Measurements from ENCODE around the gene GNS. TPM values are rescaled to one million over a fixed set of nuclear protein-coding genes. Genes with fewer than 3 reads are reported as not detected.

Gene GNS
- total RNA-seq, 1 donor from 2014 or later, result 33.4 TPM

- intact Hi-C loops (cut with micrococcal nuclease), result no loop called here
Measured at GRCh38 chr12:64739778-64740177, 19.4 kb downstream of the GNS start.

GRCh38 chr12:64737539-64737938 is 21.7 kb downstream of the GNS start:
- intact Hi-C loops (cut with micrococcal nuclease), result no loop called here

GRCh38 chr12:64736771-64737170 is 22.4 kb downstream of the GNS start:
- intact Hi-C loops (cut with micrococcal nuclease), result no loop called here

GRCh38 chr12:64735442-64735841 is 23.8 kb downstream of the GNS start:
- intact Hi-C loops (cut with micrococcal nuclease), result no loop called here

GRCh38 chr12:64733857-64734256 is 25.3 kb downstream of the GNS start:
- intact Hi-C loops (cut with micrococcal nuclease), result no loop called here

- intact Hi-C loops (cut with micrococcal nuclease), result no loop called here
Measured at GRCh38 chr12:64731683-64732082, 27.5 kb downstream of the GNS start.

GRCh38 chr12:64730588-64730969 is 28.6 kb downstream of the GNS start:
- intact Hi-C loops (cut with micrococcal nuclease), result loop anchor here (1.0 kb wide), 2 partner anchors 29 to 121 kb away; partner anchors contain the start of gene GNS

GRCh38 chr12:64729909-64730587 is 29.2 kb downstream of the GNS start:
- intact Hi-C loops (cut with micrococcal nuclease), result loop anchor here (1.0 kb wide), 2 partner anchors 29 to 121 kb away; partner anchors contain the start of gene GNS

GRCh38 chr12:64724201-64724745 is 34.9 kb downstream of the GNS start:
- intact Hi-C loops (cut with micrococcal nuclease), result no loop called here

- intact Hi-C loops (cut with micrococcal nuclease), result no loop called here
Measured at GRCh38 chr12:64723630-64724029, 35.6 kb downstream of the GNS start.

GRCh38 chr12:64722835-64723234 is 36.4 kb downstream of the GNS start:
- intact Hi-C loops (cut with micrococcal nuclease), result no loop called here

GRCh38 chr12:64720884-64721283 is 38.3 kb downstream of the GNS start:
- intact Hi-C loops (cut with micrococcal nuclease), result no loop called here

GRCh38 chr12:64718649-64719048 is 40.6 kb downstream of the GNS start:
- intact Hi-C loops (cut with micrococcal nuclease), result loop anchor here (1.0 kb wide), 1 partner anchor 169 kb away; no protein-coding TSS in a partner anchor

- intact Hi-C loops (cut with micrococcal nuclease), result no loop called here
Measured at GRCh38 chr12:64716839-64717455, 42.3 kb downstream of the GNS start.

GRCh38 chr12:64716371-64716770 is 42.8 kb downstream of the GNS start:
- intact Hi-C loops (cut with micrococcal nuclease), result no loop called here

GRCh38 chr12:64714551-64714968 is 44.6 kb downstream of the GNS start:
- intact Hi-C loops (cut with micrococcal nuclease), result no loop called here

GRCh38 chr12:64713376-64713775 is 45.8 kb downstream of the GNS start:
- intact Hi-C loops (cut with micrococcal nuclease), result no loop called here

GRCh38 chr12:64709429-64709828 is 49.8 kb downstream of the GNS start:
- intact Hi-C loops (cut with micrococcal nuclease), result no loop called here

- intact Hi-C loops (cut with micrococcal nuclease), result no loop called here
Measured at GRCh38 chr12:64707926-64708325, 51.3 kb downstream of the GNS start.

- intact Hi-C loops (cut with micrococcal nuclease), result no loop called here
Measured at GRCh38 chr12:64707362-64707761, 51.8 kb downstream of the GNS start.

- intact Hi-C loops (cut with micrococcal nuclease), result no loop called here
Measured at GRCh38 chr12:64706857-64707256, 52.3 kb downstream of the GNS start.

- intact Hi-C loops (cut with micrococcal nuclease), result no loop called here
Measured at GRCh38 chr12:64706306-64706705, 52.9 kb downstream of the GNS start.

GRCh38 chr12:64701283-64701682 is 57.9 kb downstream of the GNS start:
- intact Hi-C loops (cut with micrococcal nuclease), result no loop called here
